Skin epidermis (tissue), 12 donors: ENCODE results near the gene ZNF268.
"Not testable (repeated sequence)": the region's sequence is repeated elsewhere in the genome, so short reads cannot be mapped to it uniquely, and the experiment has no call there.

Experiments
- H3K27ac ChIP-seq, 21 experiments: fragments of 200-600 bp; sonication (generic) in 11 of 21; one replicate each; pipeline ENCODE4 v1.5.0; 2020; ENCODE audit warnings: mild to moderate bottlenecking in 3 of 21, inconsistent platforms in 2 of 21, moderate library complexity in 2 of 21
- H3K4me3 ChIP-seq, 7 experiments: fragments of 200-600 bp; sonication (generic) in 2 of 7; one replicate each; pipeline ENCODE4 v1.5.0; 2020; ENCODE audit warnings: inconsistent platforms in 2 of 7, mild to moderate bottlenecking in 2 of 7, moderate library complexity in 1 of 7

The ZNF268 gene

GRCh38 chr12:133225527-133225926 is 44.2 kb downstream of the ZNF268 start:
- Histone ChIP-seq H3K27ac (no peak overlapping the region), H3K4me3 (no peak overlapping the region)

GRCh38 chr12:133226690-133227089 is 45.4 kb downstream of the ZNF268 start:
- H3K27ac ChIP-seq = no peak overlapping the region
- H3K4me3 ChIP-seq = no peak overlapping the region

- Histone ChIP-seq H3K27ac (no peak overlapping the region), H3K4me3 (no peak overlapping the region)
Observed at GRCh38 chr12:133227281-133227852, 46.1 kb downstream of the ZNF268 start.

- no peak overlapping the region for H3K4me3 ChIP-seq
- no peak overlapping the region for H3K27ac ChIP-seq
Observed at GRCh38 chr12:133231001-133231400, 49.7 kb downstream of the ZNF268 start.

GRCh38 chr12:133233006-133233405 is 51.7 kb downstream of the ZNF268 start:
- Histone ChIP-seq H3K27ac (no peak overlapping the region), H3K4me3 (no peak overlapping the region)

DNA sequence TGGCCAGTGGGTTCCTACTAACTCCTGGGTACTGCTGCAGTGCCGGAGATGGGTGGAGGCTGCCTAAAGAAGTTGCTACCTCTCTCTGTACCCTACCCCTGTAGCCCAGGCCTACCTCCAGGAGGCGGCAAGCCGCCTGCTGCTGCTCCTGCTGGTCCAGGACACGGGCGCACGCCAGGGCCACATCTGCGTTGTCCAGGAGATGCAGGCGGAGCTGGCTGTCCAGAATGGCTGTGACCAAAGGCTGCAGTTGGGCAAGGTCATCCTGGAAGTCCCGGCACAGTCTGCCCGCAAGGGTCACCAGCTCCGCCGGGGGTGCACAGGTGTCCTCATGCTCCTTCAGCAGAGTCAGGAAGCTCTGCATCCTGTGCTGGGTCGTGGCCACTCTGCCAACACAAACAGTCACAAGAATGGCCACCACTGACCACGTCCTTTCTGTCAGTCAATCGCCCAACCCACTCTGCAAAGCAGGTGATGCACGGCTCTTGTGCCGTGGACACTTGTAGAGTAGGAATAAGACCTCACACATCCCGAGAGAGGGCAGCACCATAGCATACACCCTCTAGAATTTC is 52.8 kb downstream of the ZNF268 start:
- Histone ChIP-seq H3K27ac (no peak overlapping the region), H3K4me3 (no peak overlapping the region)

DNA sequence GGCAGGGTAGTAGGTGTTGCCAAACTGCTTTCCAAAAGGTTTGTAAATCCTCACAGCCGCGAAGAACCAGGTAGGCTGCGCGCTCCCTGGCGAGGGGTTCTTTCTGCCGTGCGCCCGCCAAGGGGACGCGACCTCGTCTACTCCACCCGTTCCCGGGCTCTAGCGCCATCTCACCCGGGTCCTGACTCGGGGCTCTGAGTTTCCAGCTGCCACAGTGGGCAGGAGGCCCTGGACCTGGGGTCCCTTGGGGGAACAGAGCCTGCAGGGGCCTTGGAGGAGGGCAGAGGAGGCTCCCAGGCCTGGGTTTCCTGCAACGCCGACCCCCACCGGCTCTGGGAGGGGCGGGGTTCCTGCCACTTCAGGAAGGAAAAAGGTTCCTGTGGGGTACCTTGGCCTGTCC is 53.7 kb downstream of the ZNF268 start:
- Histone ChIP-seq H3K27ac (no peak overlapping the region), H3K4me3 (no peak overlapping the region)

- Histone ChIP-seq H3K4me3 (no peak within 1 kb of the TSS), H3K27ac (no peak within 1 kb of the TSS)
Observed at GRCh38 chr12:133235401-133236112, 54.3 kb downstream of the ZNF268 start, which contains the start of gene ANHX. Gene ANHX (minus strand): TSS chr12:133235877. CDS start chr12:133234356, 1,521 bp downstream.

DNA sequence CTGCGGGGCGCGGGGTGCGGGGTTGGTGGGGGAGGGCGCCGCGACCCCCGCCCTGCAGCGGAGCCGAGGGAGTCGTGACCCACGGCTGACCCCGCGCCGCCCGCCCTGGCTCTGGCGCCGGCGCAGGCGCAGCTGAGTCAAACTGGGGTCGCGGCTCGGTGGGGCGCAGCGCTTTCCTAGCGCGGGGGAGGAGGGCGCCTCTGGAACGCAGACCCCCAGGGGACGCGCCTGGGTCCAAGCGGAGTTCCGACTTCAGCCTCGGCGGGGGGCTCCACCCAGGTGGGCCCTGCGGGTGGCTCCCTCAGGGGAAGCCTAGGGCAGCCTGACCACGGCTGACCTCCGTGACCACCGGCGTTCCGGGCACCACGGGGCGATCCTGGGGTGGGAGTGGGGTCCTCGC is 54.8 kb downstream of the ZNF268 start:
- H3K4me3 ChIP-seq = no peak overlapping the region
- no peak overlapping the region for H3K27ac ChIP-seq

DNA sequence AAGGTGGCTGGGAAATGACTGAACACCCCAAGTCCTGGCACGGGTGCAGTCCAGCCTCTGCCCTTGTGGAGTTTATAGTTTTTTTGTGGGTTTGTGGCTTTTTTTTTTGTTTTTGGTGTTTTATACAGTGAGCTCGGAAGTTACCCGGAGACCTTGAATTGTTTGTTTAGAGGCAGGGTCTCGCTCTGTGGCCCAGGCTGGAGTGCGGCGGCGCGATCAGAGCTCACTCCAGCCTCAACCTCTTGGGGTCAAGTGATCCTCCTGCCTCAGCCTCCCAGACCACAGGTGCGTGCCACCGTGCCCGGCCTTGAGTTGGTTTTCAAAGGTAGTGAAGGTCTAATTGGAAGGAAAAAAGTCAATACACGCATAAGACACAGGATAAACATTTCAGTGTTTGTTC is 55.3 kb downstream of the ZNF268 start:
- no peak overlapping the region for H3K4me3 ChIP-seq
- H3K27ac ChIP-seq = no peak overlapping the region

- Histone ChIP-seq H3K27ac (no peak overlapping the region), H3K4me3 (no peak overlapping the region)
Observed at GRCh38 chr12:133251732-133252131, 70.4 kb downstream of the ZNF268 start.

DNA sequence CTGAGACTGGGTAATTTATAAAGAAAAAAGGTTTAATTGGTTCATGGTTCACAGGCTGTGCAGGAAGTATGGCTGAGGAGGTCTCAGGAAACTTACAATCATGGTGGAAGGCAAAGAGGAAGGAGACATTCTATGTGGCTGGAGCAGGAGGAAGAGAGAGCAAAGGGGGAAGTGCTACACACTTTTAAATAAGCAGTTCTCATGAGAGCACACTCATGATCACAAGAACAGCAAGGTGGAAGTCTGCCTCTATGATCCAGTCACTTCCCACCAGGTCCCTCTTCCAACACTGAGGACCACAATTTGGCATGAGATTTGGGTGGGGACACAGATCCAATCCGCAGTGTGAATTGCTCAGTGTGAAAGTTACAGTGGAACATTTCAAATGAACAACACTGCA is 74.5 kb downstream of the ZNF268 start:
- H3K4me3 ChIP-seq, H3K27ac ChIP-seq: not testable (repeated sequence)

DNA sequence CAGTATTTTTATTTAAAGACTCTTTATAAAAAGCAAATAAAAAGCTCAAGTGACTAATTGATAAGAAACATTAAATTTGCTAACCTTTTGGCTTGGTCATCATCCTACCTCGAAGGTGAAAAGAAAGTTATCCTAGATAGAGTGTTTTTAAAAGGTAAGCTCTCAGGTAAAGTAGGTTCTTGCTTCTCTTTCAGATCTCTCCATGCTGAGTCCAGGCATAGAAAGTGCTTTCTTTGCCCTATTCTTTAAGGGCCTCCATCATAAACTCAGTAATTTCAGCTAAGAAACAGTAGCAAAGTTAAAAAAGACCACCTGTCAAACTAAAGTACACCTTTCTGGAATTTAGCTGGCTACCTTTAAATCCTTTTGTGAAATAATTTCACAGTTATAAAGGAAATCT is 75.0 kb downstream of the ZNF268 start:
- no peak overlapping the region for H3K4me3 ChIP-seq

DNA sequence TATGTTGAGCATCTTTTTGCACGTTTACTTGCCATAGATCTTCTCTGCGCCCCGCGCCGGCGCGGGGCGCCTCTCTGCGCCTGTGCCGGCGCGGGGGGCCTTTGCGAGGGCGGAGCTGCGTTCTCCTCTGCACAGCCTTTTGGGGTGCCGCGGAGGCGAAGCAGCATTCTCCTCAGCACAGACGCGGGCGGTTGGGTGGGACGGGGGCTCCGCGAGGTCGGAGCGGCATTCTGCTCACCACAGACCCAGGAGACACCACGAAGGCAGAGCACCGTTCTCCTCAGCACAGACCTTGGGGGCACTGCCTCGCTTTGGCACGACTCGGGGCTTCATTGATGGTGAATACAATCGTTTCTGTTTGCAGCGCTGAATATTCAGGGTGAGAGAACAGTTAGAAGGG is 82.9 kb downstream of the ZNF268 start:
- Histone ChIP-seq H3K4me3 (no peak overlapping the region), H3K27ac (no peak overlapping the region)

More for the DNA sequence above, 75.0 kb downstream of the ZNF268 start:
- no peak overlapping the region for H3K27ac ChIP-seq
